Ishikawa (cell line): ENCODE results near the gene SSBP3.

Source experiments
- CEBPB ChIP-seq: IDR thresholded peaks from 2 replicates; pipeline ENCODE4 v1.6.1; 2012
- EGR1 ChIP-seq: IDR thresholded peaks from 2 replicates; pipeline ENCODE4 v1.6.1; 2012
- EP300 ChIP-seq: IDR thresholded peaks from 2 replicates; pipeline ENCODE4 v1.6.1; 2012; ENCODE audit warnings: borderline replicate concordance
- NFIC ChIP-seq: IDR thresholded peaks from 2 replicates; pipeline ENCODE4 v1.6.1; 2012
- REST ChIP-seq: IDR thresholded peaks from 2 replicates; pipeline ENCODE4 v1.6.1; 2012; ENCODE audit warnings: low read depth, mild to moderate bottlenecking
- TAF1 ChIP-seq: IDR thresholded peaks from 2 replicates; pipeline ENCODE4 v1.6.1; 2012; ENCODE audit warnings: low read depth, mild to moderate bottlenecking
- TCF12 ChIP-seq: IDR thresholded peaks from 2 replicates; pipeline ENCODE4 v1.6.1; 2012; ENCODE audit warnings: low read depth
- YY1 ChIP-seq: IDR thresholded peaks from 2 replicates; pipeline ENCODE4 v1.6.1; 2012; ENCODE audit warnings: low read depth
- TF ChIP-seq, protein P1 (sequence below): IDR thresholded peaks from 2 replicates; pipeline ENCODE4 v1.6.1; 2012
- TF ChIP-seq, protein P2 (sequence below): IDR thresholded peaks from 2 replicates; pipeline ENCODE4 v1.6.1; 2012

- TF ChIP-seq NFIC (no peak), CEBPB (no peak), EGR1 (no peak), EP300 (no peak), TCF12 (no peak), TAF1 (no peak), REST (no peak), YY1 (no peak)
- TF ChIP-seq, protein P1, sequence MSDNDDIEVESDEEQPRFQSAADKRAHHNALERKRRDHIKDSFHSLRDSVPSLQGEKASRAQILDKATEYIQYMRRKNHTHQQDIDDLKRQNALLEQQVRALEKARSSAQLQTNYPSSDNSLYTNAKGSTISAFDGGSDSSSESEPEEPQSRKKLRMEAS: no peak
- TF ChIP-seq, protein P2, sequence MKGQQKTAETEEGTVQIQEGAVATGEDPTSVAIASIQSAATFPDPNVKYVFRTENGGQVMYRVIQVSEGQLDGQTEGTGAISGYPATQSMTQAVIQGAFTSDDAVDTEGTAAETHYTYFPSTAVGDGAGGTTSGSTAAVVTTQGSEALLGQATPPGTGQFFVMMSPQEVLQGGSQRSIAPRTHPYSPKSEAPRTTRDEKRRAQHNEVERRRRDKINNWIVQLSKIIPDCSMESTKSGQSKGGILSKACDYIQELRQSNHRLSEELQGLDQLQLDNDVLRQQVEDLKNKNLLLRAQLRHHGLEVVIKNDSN: no peak
Observed at GRCh38 chr1:54250670-54251069, 155.5 kb downstream of the SSBP3 start.
